ENCODE data around the gene UNC13A.

UNC13A gene

GRCh38 chr19:17706750-17707181, 18.6 kb upstream of the UNC13A start:
- no peak for DNase-seq (ENCODE audit: low spot score)

GRCh38 chr19:17703824-17704463, 15.8 kb upstream of the UNC13A start:
- DNase-seq (ENCODE audit: low spot score) (no peak), FAIRE-seq (no peak)

More at GRCh38 chr19:17706750-17707181, 18.6 kb upstream of the UNC13A start:
- FAIRE-seq, result no peak

GRCh38 chr19:17695198-17695597, 7.0 kb upstream of the UNC13A start:
- DNase-seq (ENCODE audit: low spot score) (no peak), FAIRE-seq (no peak)

- FAIRE-seq (no peak), DNase-seq (ENCODE audit: low spot score) (no peak)
Observed at GRCh38 chr19:17692566-17692965, 4.4 kb upstream of the UNC13A start.

- DNase-seq (ENCODE audit: low spot score) (no peak), FAIRE-seq (no peak)
Observed at GRCh38 chr19:17688853-17689595, 870 bp upstream of the UNC13A start.

- DNase-seq (ENCODE audit: low spot score), result no peak
- FAIRE-seq, result no peak
Observed at GRCh38 chr19:17687141-17687856, 855 bp downstream of the UNC13A start.

- FAIRE-seq, result no peak
Observed at GRCh38 chr19:17686592-17687024, 1.5 kb downstream of the UNC13A start.

GRCh38 chr19:17686023-17686521, 2.1 kb downstream of the UNC13A start:
- DNase-seq (ENCODE audit: low spot score) (no peak), FAIRE-seq (no peak)

More at GRCh38 chr19:17686592-17687024, 1.5 kb downstream of the UNC13A start:
- DNase-seq (ENCODE audit: low spot score), result no peak

GRCh38 chr19:17685451-17686022, 2.6 kb downstream of the UNC13A start:
- DNase-seq (ENCODE audit: low spot score), result no peak
- no peak for FAIRE-seq

- DNase-seq (ENCODE audit: low spot score), result no peak
- no peak for FAIRE-seq
Observed at GRCh38 chr19:17684256-17684655, 3.9 kb downstream of the UNC13A start.

GRCh38 chr19:17683078-17683477, 5.1 kb downstream of the UNC13A start:
- no peak for DNase-seq (ENCODE audit: low spot score)
- FAIRE-seq, result no peak

GRCh38 chr19:17682273-17682672, 5.9 kb downstream of the UNC13A start:
- no peak for FAIRE-seq

GRCh38 chr19:17681505-17682125, 6.5 kb downstream of the UNC13A start:
- no peak for FAIRE-seq
- no peak for DNase-seq (ENCODE audit: low spot score)

More at GRCh38 chr19:17682273-17682672, 5.9 kb downstream of the UNC13A start:
- DNase-seq (ENCODE audit: low spot score), result no peak

GRCh38 chr19:17680230-17680722, 7.9 kb downstream of the UNC13A start:
- FAIRE-seq (no peak), DNase-seq (ENCODE audit: low spot score) (peak; percentile 40)

- FAIRE-seq (no peak), DNase-seq (ENCODE audit: low spot score) (no peak)
Observed at GRCh38 chr19:17679526-17680229, 8.5 kb downstream of the UNC13A start.

GRCh38 chr19:17678836-17679235, 9.3 kb downstream of the UNC13A start:
- no peak for FAIRE-seq

GRCh38 chr19:17677002-17677401, 11.2 kb downstream of the UNC13A start:
- FAIRE-seq (no peak), DNase-seq (ENCODE audit: low spot score) (no peak)

More at GRCh38 chr19:17678836-17679235, 9.3 kb downstream of the UNC13A start:
- no peak for DNase-seq (ENCODE audit: low spot score)

- DNase-seq (ENCODE audit: low spot score) (no peak), FAIRE-seq (no peak)
Observed at GRCh38 chr19:17676295-17676694, 11.9 kb downstream of the UNC13A start.

- FAIRE-seq, result no peak
- DNase-seq (ENCODE audit: low spot score), result no peak
Observed at GRCh38 chr19:17673937-17674799, 14.0 kb downstream of the UNC13A start.
